GM21529 (cell line): ENCODE measurements around the gene RHOXF2.
"Not testable (repeated sequence)": the region's sequence is repeated elsewhere in the genome, so short reads cannot be mapped to it uniquely, and the experiment has no call there.

Experiments
- ATAC-seq: cut with Tn5 transposase; IDR thresholded peaks from one replicate; pipeline ENCODE4 v1.9.1; 2021; ENCODE audit not compliant: unreplicated experiment

Gene RHOXF2

DNA sequence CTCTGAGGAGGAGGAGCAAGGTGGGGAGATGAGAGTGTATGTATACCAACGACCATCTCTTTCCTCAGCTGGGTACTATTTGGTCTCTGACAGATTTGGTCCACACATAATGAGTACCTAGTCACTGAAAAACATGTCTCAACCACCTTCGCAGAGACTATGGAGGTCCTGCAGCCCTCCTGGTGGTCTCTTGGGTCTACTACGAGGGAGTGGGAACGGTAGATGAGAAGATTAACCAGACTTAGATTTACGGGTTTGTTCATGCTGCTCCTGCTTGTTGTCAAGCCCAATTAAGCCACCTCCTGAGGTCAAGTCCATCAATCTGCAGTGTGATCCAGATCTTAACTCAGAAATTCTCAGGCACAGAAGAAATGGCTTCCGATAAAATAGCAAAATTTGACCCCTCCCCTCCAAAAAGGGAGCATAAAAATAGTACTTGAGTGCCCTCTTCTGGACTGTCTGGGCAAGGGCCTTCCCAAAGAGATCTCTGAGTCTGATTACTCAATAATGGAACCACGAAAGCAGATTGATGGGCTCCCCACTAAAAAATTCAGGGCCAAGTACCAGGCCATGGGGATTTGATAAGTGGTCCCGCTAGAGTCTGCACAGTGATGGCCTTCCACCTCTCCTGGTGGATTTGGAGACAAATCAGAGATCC, 38.3 kb downstream of the RHOXF2 start:
- ATAC-seq, result not testable (repeated sequence)

DNA sequence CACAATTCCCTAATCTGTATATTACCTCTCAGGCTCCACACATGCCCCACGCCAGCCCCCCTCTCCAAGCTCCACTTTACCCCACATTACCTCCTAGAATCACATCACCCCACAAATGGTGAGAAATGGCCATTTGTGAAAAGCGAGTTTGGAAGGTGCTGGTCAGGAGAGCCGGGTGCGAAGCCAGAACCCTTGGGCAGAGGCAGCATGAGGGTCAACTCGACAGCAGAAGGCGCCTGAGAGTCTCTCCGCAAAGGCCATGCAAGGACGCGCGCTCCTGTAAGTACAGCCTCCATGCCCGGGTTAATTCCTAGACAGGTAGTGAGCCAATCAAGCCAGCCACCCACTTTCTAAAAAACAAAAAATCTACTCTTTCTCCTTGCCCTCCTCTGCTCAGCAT, 42.4 kb downstream of the RHOXF2 start:
- ATAC-seq, result no peak

DNA sequence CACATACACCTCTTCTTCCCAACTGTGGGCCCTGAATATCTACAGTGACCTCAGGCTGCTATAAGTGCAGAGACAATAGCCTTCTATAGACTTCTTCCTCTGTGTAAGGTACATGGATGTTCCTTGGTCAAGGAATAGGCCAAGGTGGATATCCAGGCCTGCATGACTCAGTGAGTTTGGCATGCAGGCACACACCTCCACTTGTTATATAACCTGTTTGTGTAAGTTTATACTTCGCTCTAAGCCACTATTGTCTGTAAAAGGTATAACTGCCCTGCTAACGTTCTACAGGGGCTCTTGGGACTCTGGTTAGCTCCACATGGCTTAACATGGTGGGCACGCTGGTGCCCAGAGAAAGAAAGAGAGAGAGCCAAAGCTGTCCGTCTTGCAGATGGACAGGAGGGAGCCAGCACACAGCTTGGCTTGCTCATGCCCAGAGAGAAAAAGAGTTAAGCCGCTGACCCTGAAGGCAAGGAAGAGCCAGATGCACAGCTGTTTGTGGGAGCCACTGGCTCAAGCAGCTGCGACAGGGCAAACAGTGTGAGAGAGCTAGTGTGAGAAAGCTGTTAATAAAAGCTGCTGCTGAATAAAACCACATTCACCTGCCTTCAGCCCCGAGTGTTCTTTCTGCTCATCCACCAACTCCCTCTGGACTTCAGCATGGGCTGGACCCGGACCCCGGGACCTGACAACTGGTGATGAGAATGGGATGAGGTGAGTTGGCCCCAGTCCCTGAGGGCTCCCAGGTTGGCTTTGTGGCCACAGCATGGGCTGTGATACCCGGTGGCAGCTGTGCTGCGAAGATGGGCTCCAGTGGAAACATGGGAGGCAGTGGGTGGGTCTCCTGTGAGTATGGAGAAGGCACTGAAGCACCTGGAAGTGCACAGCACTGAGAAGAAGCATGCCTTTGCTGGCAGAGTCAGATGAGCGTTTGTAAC, 47.7 kb downstream of the RHOXF2 start:
- no peak for ATAC-seq

DNA sequence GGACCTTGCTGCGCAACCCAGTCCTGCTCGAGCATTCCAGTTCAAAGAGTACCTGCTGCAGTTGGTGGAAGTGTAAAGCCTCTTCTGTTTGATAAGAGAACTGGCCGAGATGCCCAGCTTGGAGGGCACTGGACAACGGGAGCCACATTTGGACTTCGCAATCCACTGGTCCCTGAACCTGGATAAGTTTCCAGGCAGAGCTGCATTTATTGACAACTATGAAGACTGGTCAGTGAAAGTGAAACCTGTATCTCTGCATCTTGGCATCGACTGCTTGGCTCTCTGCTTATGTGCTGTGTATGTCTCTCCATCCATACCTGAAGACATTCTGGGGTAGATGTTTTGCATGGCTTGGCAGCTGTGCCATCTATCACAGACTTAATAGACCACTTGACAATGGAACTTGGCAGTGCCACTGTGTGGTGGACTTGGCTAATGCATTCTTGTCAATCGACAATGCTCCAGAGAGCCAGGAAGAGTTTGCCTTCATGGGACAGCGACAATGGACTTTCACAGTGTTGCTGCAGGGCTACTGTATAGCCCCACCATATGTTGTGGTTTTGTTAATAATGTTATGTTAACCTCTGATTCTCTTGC, 48.7 kb downstream of the RHOXF2 start:
- no peak for ATAC-seq

DNA sequence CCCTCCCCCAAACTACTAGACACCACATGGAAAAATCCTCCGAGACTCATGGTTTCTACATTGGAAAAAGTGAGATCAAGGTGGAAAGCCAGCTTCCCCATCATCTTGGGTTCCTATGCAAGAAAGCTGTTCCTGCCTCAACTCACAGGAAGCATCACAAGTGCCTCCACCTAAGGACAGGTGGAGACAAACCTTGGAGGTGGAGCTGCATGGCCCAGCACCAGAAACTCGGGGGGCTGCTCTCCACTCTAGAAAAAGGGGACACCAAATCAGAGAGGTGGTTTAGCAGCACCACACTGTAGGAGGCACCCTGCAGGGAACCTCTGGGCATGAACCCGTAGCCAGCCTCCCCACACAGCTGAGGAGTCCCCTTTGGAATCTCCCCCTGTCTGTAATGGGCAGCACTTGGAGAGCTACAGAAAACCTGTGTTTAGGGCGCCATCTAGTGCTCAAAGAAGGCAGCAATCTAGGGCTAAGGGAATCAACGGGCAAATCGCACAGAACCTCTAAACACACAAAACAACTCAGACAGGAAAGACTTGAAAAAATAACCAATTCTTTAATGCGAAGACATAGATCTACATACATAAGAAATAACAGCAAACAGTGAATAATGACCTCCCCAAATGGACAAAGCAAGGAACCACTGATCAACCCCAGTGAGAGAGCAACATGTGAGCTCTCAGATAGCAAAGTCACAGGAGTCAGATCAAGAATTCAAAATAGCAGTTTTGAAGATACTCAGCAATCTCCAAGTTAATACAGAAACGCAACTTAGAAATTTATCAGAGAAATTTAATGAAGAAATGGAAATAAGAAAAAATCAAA, 55.2 kb downstream of the RHOXF2 start:
- peak; percentile 84 for ATAC-seq
